ENCODE results near the gene CNOT6. TPM values are rescaled to one million over a fixed set of nuclear protein-coding genes. Genes with fewer than 3 reads are reported as not detected.

The CNOT6 gene
- total RNA-seq, 2 donors from 2014 or later, result 23.9 to 38.7 TPM

- Mint-ChIP-seq H3K36me3 (ENCODE audit: low read depth) (no peaks in the 10 kb centered on the region), H3K9me3 (no peaks in the 10 kb centered on the region), H3K4me1 (no peaks in the 10 kb centered on the region), H3K27me3 (peaks cover 4% of the 10 kb centered on the region), H3K4me3 (no peak overlapping the region), H3K27ac (no peak overlapping the region)
- ATAC-seq (replicated peaks), result no peak
Measured at GRCh38 chr5:180602481-180603075, 108.4 kb downstream of the CNOT6 start.

- no peaks in the 10 kb centered on the region for H3K9me3 Mint-ChIP-seq
- no peak for ATAC-seq (replicated peaks)
- H3K4me1 Mint-ChIP-seq, result no peaks in the 10 kb centered on the region
- H3K36me3 Mint-ChIP-seq (ENCODE audit: low read depth), result no peaks in the 10 kb centered on the region
- peaks cover 4% of the 10 kb centered on the region for H3K27me3 Mint-ChIP-seq
- no peak overlapping the region for H3K27ac Mint-ChIP-seq
- no peak overlapping the region for H3K4me3 Mint-ChIP-seq
Measured at GRCh38 chr5:180603076-180603594, 109.0 kb downstream of the CNOT6 start.

- peaks cover 4% of the 10 kb centered on the region for H3K27me3 Mint-ChIP-seq
- H3K4me1 Mint-ChIP-seq, result no peaks in the 10 kb centered on the region
- H3K27ac Mint-ChIP-seq, result peak overlapping the region; percentile 3
- no peak for ATAC-seq (replicated peaks)
- no peak overlapping the region for H3K4me3 Mint-ChIP-seq
- no peaks in the 10 kb centered on the region for H3K36me3 Mint-ChIP-seq (ENCODE audit: low read depth)
- no peaks in the 10 kb centered on the region for H3K9me3 Mint-ChIP-seq
Measured at GRCh38 chr5:180604271-180604670, 110.1 kb downstream of the CNOT6 start.

- peak; percentile 37 for ATAC-seq (replicated peaks)
- no peak overlapping the region for H3K4me3 Mint-ChIP-seq
- no peaks in the 10 kb centered on the region for H3K9me3 Mint-ChIP-seq
- peaks cover 4% of the 10 kb centered on the region for H3K27me3 Mint-ChIP-seq
- H3K27ac Mint-ChIP-seq, result no peak overlapping the region
- H3K4me1 Mint-ChIP-seq, result no peaks in the 10 kb centered on the region
- no peaks in the 10 kb centered on the region for H3K36me3 Mint-ChIP-seq (ENCODE audit: low read depth)
Measured at GRCh38 chr5:180605554-180606214, 111.5 kb downstream of the CNOT6 start.

- Mint-ChIP-seq H3K9me3 (no peaks in the 10 kb centered on the region), H3K4me1 (no peaks in the 10 kb centered on the region), H3K4me3 (no peak overlapping the region), H3K27me3 (peaks cover 4% of the 10 kb centered on the region), H3K27ac (no peak overlapping the region), H3K36me3 (ENCODE audit: low read depth) (no peaks in the 10 kb centered on the region)
- no peak for ATAC-seq (replicated peaks)
Measured at GRCh38 chr5:180606215-180606785, 112.1 kb downstream of the CNOT6 start.

- no peak overlapping the region for H3K27ac Mint-ChIP-seq
- no peak for ATAC-seq (replicated peaks)
- H3K27me3 Mint-ChIP-seq, result peaks cover 4% of the 10 kb centered on the region
- no peaks in the 10 kb centered on the region for H3K4me1 Mint-ChIP-seq
- no peaks in the 10 kb centered on the region for H3K36me3 Mint-ChIP-seq (ENCODE audit: low read depth)
- no peaks in the 10 kb centered on the region for H3K9me3 Mint-ChIP-seq
- no peak overlapping the region for H3K4me3 Mint-ChIP-seq
Measured at GRCh38 chr5:180607861-180608571, 113.8 kb downstream of the CNOT6 start.

- Mint-ChIP-seq H3K27me3 (peaks cover 4% of the 10 kb centered on the region), H3K4me1 (no peaks in the 10 kb centered on the region), H3K4me3 (no peak overlapping the region), H3K27ac (no peak overlapping the region), H3K36me3 (ENCODE audit: low read depth) (no peaks in the 10 kb centered on the region), H3K9me3 (no peaks in the 10 kb centered on the region)
- no peak for ATAC-seq (replicated peaks)
Measured at GRCh38 chr5:180608572-180609310, 114.6 kb downstream of the CNOT6 start.

- no peaks in the 10 kb centered on the region for H3K36me3 Mint-ChIP-seq (ENCODE audit: low read depth)
- no peaks in the 10 kb centered on the region for H3K4me1 Mint-ChIP-seq
- no peak overlapping the region for H3K4me3 Mint-ChIP-seq
- no peak overlapping the region for H3K27ac Mint-ChIP-seq
- ATAC-seq (replicated peaks), result no peak
- peaks cover 4% of the 10 kb centered on the region for H3K27me3 Mint-ChIP-seq
- no peaks in the 10 kb centered on the region for H3K9me3 Mint-ChIP-seq
Measured at GRCh38 chr5:180609386-180609785, 115.2 kb downstream of the CNOT6 start.

GRCh38 chr5:180609817-180610550, 115.8 kb downstream of the CNOT6 start:
- Mint-ChIP-seq H3K4me3 (no peak overlapping the region), H3K36me3 (ENCODE audit: low read depth) (no peaks in the 10 kb centered on the region), H3K4me1 (no peaks in the 10 kb centered on the region), H3K27me3 (peaks cover 4% of the 10 kb centered on the region), H3K9me3 (no peaks in the 10 kb centered on the region), H3K27ac (no peak overlapping the region)
- no peak for ATAC-seq (replicated peaks)

- Mint-ChIP-seq H3K36me3 (ENCODE audit: low read depth) (no peaks in the 10 kb centered on the region), H3K9me3 (no peaks in the 10 kb centered on the region), H3K27ac (no peak overlapping the region), H3K27me3 (peaks cover under 1% of the 10 kb centered on the region), H3K4me3 (no peak overlapping the region), H3K4me1 (no peaks in the 10 kb centered on the region)
- ATAC-seq (replicated peaks), result no peak
Measured at GRCh38 chr5:180611140-180611850, 117.1 kb downstream of the CNOT6 start.

- Mint-ChIP-seq H3K27ac (no peak overlapping the region), H3K4me1 (no peaks in the 10 kb centered on the region), H3K36me3 (ENCODE audit: low read depth) (no peaks in the 10 kb centered on the region), H3K4me3 (no peak overlapping the region), H3K9me3 (no peaks in the 10 kb centered on the region), H3K27me3 (no peaks in the 10 kb centered on the region)
- no peak for ATAC-seq (replicated peaks)
Measured at GRCh38 chr5:180612683-180613082, 118.5 kb downstream of the CNOT6 start.

- ATAC-seq (replicated peaks), result no peak
- H3K4me3 Mint-ChIP-seq, result no peak overlapping the region
- no peaks in the 10 kb centered on the region for H3K36me3 Mint-ChIP-seq (ENCODE audit: low read depth)
- no peaks in the 10 kb centered on the region for H3K4me1 Mint-ChIP-seq
- no peaks in the 10 kb centered on the region for H3K27me3 Mint-ChIP-seq
- no peak overlapping the region for H3K27ac Mint-ChIP-seq
- H3K9me3 Mint-ChIP-seq, result no peaks in the 10 kb centered on the region
Measured at GRCh38 chr5:180613188-180613813, 119.1 kb downstream of the CNOT6 start.

GRCh38 chr5:180613814-180614188, 119.6 kb downstream of the CNOT6 start:
- Mint-ChIP-seq H3K4me3 (no peak overlapping the region), H3K27ac (no peak overlapping the region), H3K9me3 (no peaks in the 10 kb centered on the region), H3K4me1 (no peaks in the 10 kb centered on the region), H3K27me3 (no peaks in the 10 kb centered on the region), H3K36me3 (ENCODE audit: low read depth) (no peaks in the 10 kb centered on the region)
- ATAC-seq (replicated peaks), result no peak
